Neutrophil (primary cell): ENCODE data around the gene SNTG2.

ENCODE experiments used
- H3K27ac ChIP-seq: fragments of 200-600 bp; sonication (generic); 2 replicates; pipeline ENCODE4 v1.5.1; 2016; ENCODE audit warnings: mild to moderate bottlenecking, moderate library complexity
- H3K27me3 ChIP-seq: fragments of 200-600 bp; sonication (generic); 2 replicates; pipeline ENCODE4 v1.6.0; 2016; ENCODE audit warnings: mild to moderate bottlenecking
- H3K36me3 ChIP-seq: fragments of 200-600 bp; sonication (generic); 2 replicates; pipeline ENCODE4 v1.5.1; 2017
- H3K4me1 ChIP-seq, 2 experiments: fragments of 200-600 bp in 1 of 2; sonication (generic) in 1 of 2; 1 replicate in 1 of 2; 2 replicates in 1 of 2; pipeline versions ENCODE4 v1.5.1 to v1.6.1; 2013 to 2016; ENCODE audit warnings: low read depth in 1 of 2, low read length in 1 of 2, mild to moderate bottlenecking in 1 of 2, moderate library complexity in 1 of 2; ENCODE audit not compliant: control insufficient read depth in 1 of 2, insufficient read depth in 1 of 2
- H3K4me3 ChIP-seq, 2 experiments: fragments of 200-600 bp in 1 of 2; sonication (generic) in 1 of 2; 1 replicate in 1 of 2; 2 replicates in 1 of 2; pipeline ENCODE4 v1.5.1; 2013 to 2016; ENCODE audit warnings: low read depth in 1 of 2, low read length in 1 of 2, mild to moderate bottlenecking in 1 of 2, moderate library complexity in 1 of 2
- H3K9me3 ChIP-seq: fragments of 200-600 bp; sonication (generic); 2 replicates; pipeline ENCODE4 v1.5.1; 2016
- TF ChIP-seq, protein P1 (sequence below): fragments of 200-600 bp; sonication (generic); IDR thresholded peaks from 2 replicates; pipeline ENCODE4 v1.5.1; 2016; ENCODE audit warnings: antibody characterized with exemption

The SNTG2 gene

DNA sequence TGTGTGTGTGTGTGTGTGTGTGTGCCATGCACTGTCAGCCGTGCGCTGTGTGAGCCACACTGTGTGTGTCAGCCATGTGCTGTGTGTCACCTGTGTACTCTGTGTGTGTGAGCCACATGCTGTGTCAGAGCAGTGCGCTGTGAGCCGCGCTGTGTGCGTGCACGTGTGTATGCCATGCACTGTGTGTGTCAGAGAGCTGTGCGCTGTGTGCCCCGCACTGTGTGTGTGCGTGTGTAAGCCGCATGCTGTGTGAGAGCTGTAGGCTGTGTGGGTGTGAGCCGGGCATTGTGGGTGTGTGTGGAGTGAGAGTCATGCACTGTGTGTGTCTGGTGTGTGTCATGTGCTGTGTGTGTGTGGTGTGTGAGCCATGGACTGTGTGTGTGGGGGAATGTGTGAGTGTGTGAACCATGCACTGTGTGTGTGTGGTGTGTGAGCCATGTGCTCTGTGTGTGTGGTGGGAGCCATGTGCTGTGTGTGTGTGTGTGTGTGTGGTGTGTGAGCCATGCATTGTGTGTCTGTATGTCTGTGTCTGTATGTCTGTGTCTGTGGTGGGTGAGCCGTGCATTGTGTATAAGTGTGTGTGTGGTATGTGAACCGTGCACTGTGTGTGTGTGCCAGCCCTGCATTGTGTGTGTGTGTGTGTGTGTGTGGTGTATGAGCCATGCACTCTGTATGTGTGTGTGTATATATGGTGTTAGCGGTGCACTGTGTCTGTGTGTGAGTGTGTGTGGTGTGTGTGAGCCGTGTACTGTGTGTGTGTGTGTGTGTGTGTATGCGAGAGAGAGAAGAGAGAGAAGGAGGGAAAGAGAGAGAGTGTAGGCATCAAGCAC lies 356.3 kb downstream of the SNTG2 start:
- H3K27me3 ChIP-seq = no peaks in the 10 kb centered on the region
- H3K9me3 ChIP-seq = no peaks in the 10 kb centered on the region
- no peak overlapping the region for H3K4me3 ChIP-seq
- H3K27ac ChIP-seq = no peak overlapping the region
- H3K36me3 ChIP-seq = no peaks in the 10 kb centered on the region
- no peaks in the 10 kb centered on the region for H3K4me1 ChIP-seq
- TF ChIP-seq, protein P1, sequence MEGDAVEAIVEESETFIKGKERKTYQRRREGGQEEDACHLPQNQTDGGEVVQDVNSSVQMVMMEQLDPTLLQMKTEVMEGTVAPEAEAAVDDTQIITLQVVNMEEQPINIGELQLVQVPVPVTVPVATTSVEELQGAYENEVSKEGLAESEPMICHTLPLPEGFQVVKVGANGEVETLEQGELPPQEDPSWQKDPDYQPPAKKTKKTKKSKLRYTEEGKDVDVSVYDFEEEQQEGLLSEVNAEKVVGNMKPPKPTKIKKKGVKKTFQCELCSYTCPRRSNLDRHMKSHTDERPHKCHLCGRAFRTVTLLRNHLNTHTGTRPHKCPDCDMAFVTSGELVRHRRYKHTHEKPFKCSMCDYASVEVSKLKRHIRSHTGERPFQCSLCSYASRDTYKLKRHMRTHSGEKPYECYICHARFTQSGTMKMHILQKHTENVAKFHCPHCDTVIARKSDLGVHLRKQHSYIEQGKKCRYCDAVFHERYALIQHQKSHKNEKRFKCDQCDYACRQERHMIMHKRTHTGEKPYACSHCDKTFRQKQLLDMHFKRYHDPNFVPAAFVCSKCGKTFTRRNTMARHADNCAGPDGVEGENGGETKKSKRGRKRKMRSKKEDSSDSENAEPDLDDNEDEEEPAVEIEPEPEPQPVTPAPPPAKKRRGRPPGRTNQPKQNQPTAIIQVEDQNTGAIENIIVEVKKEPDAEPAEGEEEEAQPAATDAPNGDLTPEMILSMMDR = no peak

DNA sequence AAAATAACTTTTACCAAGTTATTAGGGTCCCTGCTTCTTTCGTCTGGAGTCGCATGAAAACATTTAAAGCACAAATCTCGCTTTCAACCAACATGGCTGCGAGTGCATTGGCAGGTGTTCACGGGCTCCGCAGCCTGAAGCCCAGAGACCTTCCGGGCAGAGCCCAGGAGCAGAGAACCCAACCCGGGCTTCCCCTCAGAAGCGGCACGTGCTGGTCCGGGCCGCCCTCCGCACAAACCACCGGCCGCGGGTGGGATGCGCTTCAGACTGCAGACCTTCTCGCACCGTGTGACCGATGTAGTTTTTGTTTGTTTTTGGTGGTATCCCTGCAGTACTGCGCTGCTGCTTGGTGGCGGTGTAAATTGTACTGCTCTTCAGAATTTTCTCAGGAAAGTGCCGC lies 357.0 kb downstream of the SNTG2 start:
- Histone ChIP-seq H3K9me3 (no peaks in the 10 kb centered on the region), H3K4me3 (no peak overlapping the region), H3K27ac (no peak overlapping the region), H3K4me1 (no peaks in the 10 kb centered on the region), H3K27me3 (no peaks in the 10 kb centered on the region), H3K36me3 (no peaks in the 10 kb centered on the region)
- TF ChIP-seq, protein P1 = no peak

DNA sequence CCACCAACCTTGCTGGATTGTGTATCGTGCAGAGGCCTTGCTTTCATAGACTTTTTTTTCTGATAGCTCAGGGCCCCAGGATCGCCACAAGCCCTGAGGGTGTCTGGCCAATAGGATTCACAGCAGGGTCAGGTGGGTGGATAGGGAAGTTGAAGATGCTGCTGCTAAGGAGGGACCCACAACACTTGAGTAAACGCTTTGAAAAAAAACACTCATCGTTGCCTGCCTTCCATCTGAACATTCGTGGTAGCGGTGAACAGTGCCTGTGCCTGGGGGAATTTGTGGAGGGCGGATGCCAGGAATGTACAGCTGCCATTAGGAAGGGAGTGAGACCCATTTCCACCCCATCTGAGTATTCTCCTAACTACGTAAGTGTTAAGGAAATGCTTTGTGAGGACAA lies 358.0 kb downstream of the SNTG2 start:
- Histone ChIP-seq H3K27ac (no peak overlapping the region), H3K9me3 (no peaks in the 10 kb centered on the region), H3K36me3 (no peaks in the 10 kb centered on the region), H3K4me3 (no peak overlapping the region), H3K4me1 (no peaks in the 10 kb centered on the region), H3K27me3 (no peaks in the 10 kb centered on the region)
- TF ChIP-seq, protein P1 = no peak

DNA sequence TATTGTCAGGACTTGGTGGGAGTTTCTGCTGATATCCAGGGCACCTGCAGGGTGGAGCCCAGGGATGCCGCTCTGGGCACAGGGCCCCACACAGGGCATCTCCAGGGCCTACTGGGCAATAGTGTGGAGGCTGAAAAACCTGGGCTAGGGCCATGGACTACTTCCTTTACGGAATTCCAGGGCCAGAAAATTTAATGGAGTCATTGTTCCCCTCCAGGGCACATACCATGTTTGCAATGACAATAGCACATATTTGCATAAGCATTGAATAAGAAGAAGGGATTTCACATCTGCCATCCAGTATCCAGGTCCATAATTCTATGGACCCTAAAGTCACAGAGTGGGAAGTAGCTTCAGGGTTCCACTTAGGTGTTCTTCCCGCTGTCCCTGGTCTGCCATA lies 358.9 kb downstream of the SNTG2 start:
- no peaks in the 10 kb centered on the region for H3K27me3 ChIP-seq
- H3K36me3 ChIP-seq = no peaks in the 10 kb centered on the region
- TF ChIP-seq, protein P1 = no peak
- no peaks in the 10 kb centered on the region for H3K9me3 ChIP-seq
- H3K4me3 ChIP-seq = no peak overlapping the region
- H3K4me1 ChIP-seq = no peaks in the 10 kb centered on the region
- no peak overlapping the region for H3K27ac ChIP-seq

DNA sequence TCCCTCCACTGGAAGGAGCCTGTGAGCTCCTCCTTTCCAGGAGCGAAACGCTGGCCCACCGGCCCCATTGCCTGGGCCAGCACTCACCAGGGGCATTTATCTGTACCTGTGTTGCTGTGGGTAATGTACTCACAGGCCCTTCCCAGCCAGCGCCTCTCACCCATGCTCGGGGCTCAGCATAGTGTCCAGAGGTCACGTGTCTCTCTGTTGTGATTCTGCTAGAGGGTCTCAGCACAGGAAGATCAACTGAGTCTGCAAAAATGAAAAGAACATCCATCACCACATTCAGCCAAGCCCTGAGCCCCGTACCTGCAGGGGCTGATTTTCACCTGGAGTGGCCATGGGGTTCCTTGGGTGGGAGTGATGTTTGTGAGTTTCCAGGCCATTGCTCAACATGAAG lies 359.6 kb downstream of the SNTG2 start:
- H3K4me3 ChIP-seq = no peak overlapping the region
- H3K4me1 ChIP-seq = no peaks in the 10 kb centered on the region
- TF ChIP-seq, protein P1 = no peak
- no peaks in the 10 kb centered on the region for H3K9me3 ChIP-seq
- H3K27ac ChIP-seq = no peak overlapping the region
- no peaks in the 10 kb centered on the region for H3K27me3 ChIP-seq
- no peaks in the 10 kb centered on the region for H3K36me3 ChIP-seq
